OCI-LY7 (cell line): Measurements from ENCODE around the gene ZFHX3.

ENCODE experiments used
- EZH2phosphoT487 ChIP-seq: fragments of 200-600 bp; sonication (generic); IDR thresholded peaks from 2 replicates; pipeline ENCODE4 v1.6.1; 2018; ENCODE audit warnings: low read depth, borderline replicate concordance, mild to moderate bottlenecking, mixed run types, antibody characterized with exemption, low read length, moderate library complexity, mixed read lengths
- TF ChIP-seq, protein P1 (sequence below): fragments of 200-600 bp; sonication (generic); conservative IDR thresholded peaks from 2 replicates; pipeline ENCODE4 v1.5.1; 2014; ENCODE audit warnings: mild to moderate bottlenecking, antibody characterized with exemption, low read length, moderate library complexity, mixed read lengths

DNA sequence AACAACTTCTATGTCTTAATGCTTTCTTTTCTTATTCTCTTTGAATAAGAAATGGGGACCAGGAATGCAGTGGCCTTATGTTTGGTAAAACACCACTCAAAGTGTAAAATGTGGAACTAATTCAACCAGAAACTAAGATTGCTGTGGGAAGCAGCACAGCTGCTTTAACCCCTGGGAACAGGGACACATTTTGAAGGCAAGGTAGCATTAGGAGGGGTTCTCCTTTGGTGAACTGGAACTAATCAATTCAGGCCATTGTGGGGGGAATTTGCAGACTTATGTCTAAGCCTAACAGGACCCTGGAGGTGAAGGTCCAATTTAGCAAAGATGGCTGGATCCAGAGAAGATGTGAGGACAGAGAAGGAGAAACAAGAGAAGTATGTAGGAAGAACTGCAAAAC lies 256.1 kb downstream of the ZFHX3 start:
- TF ChIP-seq, protein P1, sequence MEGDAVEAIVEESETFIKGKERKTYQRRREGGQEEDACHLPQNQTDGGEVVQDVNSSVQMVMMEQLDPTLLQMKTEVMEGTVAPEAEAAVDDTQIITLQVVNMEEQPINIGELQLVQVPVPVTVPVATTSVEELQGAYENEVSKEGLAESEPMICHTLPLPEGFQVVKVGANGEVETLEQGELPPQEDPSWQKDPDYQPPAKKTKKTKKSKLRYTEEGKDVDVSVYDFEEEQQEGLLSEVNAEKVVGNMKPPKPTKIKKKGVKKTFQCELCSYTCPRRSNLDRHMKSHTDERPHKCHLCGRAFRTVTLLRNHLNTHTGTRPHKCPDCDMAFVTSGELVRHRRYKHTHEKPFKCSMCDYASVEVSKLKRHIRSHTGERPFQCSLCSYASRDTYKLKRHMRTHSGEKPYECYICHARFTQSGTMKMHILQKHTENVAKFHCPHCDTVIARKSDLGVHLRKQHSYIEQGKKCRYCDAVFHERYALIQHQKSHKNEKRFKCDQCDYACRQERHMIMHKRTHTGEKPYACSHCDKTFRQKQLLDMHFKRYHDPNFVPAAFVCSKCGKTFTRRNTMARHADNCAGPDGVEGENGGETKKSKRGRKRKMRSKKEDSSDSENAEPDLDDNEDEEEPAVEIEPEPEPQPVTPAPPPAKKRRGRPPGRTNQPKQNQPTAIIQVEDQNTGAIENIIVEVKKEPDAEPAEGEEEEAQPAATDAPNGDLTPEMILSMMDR, result no peak
- TF ChIP-seq EZH2phosphoT487, result no peak
